ENCODE results near the gene MEF2A.
"Not testable (repeated sequence)": the region's sequence is repeated elsewhere in the genome, so short reads cannot be mapped to it uniquely, and the experiment has no call there.

The MEF2A gene

GRCh38 chr15:99631255-99631654, 65.5 kb downstream of the MEF2A start:
- Histone ChIP-seq H3K9me3 (ENCODE audit: control insufficient read depth, insufficient read depth, low read length) (no peaks in the 10 kb centered on the region), H3K36me3 (ENCODE audit: insufficient read depth, low read length) (no peaks in the 10 kb centered on the region), H3K9ac (ENCODE audit: low read depth, low read length) (no peak overlapping the region), H3K4me1 (ENCODE audit: insufficient read depth, low read length) (peaks cover 16% of the 10 kb centered on the region; the same call in 1 of the 2 replicates)

GRCh38 chr15:99632521-99632920, 66.7 kb downstream of the MEF2A start:
- H3K9ac ChIP-seq (ENCODE audit: low read depth, low read length): no peak overlapping the region
- no peaks in the 10 kb centered on the region for H3K36me3 ChIP-seq (ENCODE audit: insufficient read depth, low read length)
- H3K9me3 ChIP-seq (ENCODE audit: control insufficient read depth, insufficient read depth, low read length): no peaks in the 10 kb centered on the region
- peaks cover 16% of the 10 kb centered on the region; the same call in 1 of the 2 replicates for H3K4me1 ChIP-seq (ENCODE audit: insufficient read depth, low read length)

- no peaks in the 10 kb centered on the region for H3K36me3 ChIP-seq (ENCODE audit: insufficient read depth, low read length)
- no peak overlapping the region for H3K9ac ChIP-seq (ENCODE audit: low read depth, low read length)
- peaks cover 16% of the 10 kb centered on the region; the same call in 1 of the 2 replicates for H3K4me1 ChIP-seq (ENCODE audit: insufficient read depth, low read length)
- H3K9me3 ChIP-seq (ENCODE audit: control insufficient read depth, insufficient read depth, low read length): no peaks in the 10 kb centered on the region
These were observed 67.9 kb downstream of the MEF2A start for GRCh38 chr15:99633655-99634054.

GRCh38 chr15:99634576-99634975, 68.8 kb downstream of the MEF2A start:
- H3K9me3 ChIP-seq (ENCODE audit: control insufficient read depth, insufficient read depth, low read length): no peaks in the 10 kb centered on the region
- H3K4me1 ChIP-seq (ENCODE audit: insufficient read depth, low read length): peaks cover 16% of the 10 kb centered on the region; the same call in 1 of the 2 replicates
- H3K9ac ChIP-seq (ENCODE audit: low read depth, low read length): no peak overlapping the region
- H3K36me3 ChIP-seq (ENCODE audit: insufficient read depth, low read length): no peaks in the 10 kb centered on the region

- no peaks in the 10 kb centered on the region for H3K9me3 ChIP-seq (ENCODE audit: control insufficient read depth, insufficient read depth, low read length)
- H3K36me3 ChIP-seq (ENCODE audit: insufficient read depth, low read length): no peaks in the 10 kb centered on the region
- peaks cover 16% of the 10 kb centered on the region; the same call in 1 of the 2 replicates for H3K4me1 ChIP-seq (ENCODE audit: insufficient read depth, low read length)
- H3K9ac ChIP-seq (ENCODE audit: low read depth, low read length): no peak overlapping the region
These were observed 69.4 kb downstream of the MEF2A start for GRCh38 chr15:99635145-99635544.

GRCh38 chr15:99635794-99636193, 70.0 kb downstream of the MEF2A start:
- H3K9me3 ChIP-seq (ENCODE audit: control insufficient read depth, insufficient read depth, low read length): no peaks in the 10 kb centered on the region
- no peak overlapping the region for H3K9ac ChIP-seq (ENCODE audit: low read depth, low read length)
- H3K4me1 ChIP-seq (ENCODE audit: insufficient read depth, low read length): peaks cover 11% of the 10 kb centered on the region; the same call in 1 of the 2 replicates
- no peaks in the 10 kb centered on the region for H3K36me3 ChIP-seq (ENCODE audit: insufficient read depth, low read length)

- Histone ChIP-seq H3K36me3 (ENCODE audit: insufficient read depth, low read length) (no peaks in the 10 kb centered on the region; the same call in 1 of the 2 replicates), H3K4me1 (ENCODE audit: insufficient read depth, low read length) (no peaks in the 10 kb centered on the region)
These were observed 79.2 kb downstream of the MEF2A start for GRCh38 chr15:99644913-99645542.

GRCh38 chr15:99645543-99645935, 79.8 kb downstream of the MEF2A start:
- no peak overlapping the region for H3K9ac ChIP-seq (ENCODE audit: low read depth, low read length)
- no peaks in the 10 kb centered on the region for H3K4me1 ChIP-seq (ENCODE audit: insufficient read depth, low read length)
- H3K36me3 ChIP-seq (ENCODE audit: insufficient read depth, low read length): no peaks in the 10 kb centered on the region; the same call in 1 of the 2 replicates
- 0 out of 2 replicates have a peak, but pooled peaks cover 3% of the 10 kb centered on the region for H3K9me3 ChIP-seq (ENCODE audit: control insufficient read depth, insufficient read depth, low read length)

More at GRCh38 chr15:99644913-99645542, 79.2 kb downstream of the MEF2A start:
- 0 out of 2 replicates have a peak, but pooled peaks cover 3% of the 10 kb centered on the region for H3K9me3 ChIP-seq (ENCODE audit: control insufficient read depth, insufficient read depth, low read length)
- no peak overlapping the region for H3K9ac ChIP-seq (ENCODE audit: low read depth, low read length)

- Histone ChIP-seq H3K9ac (ENCODE audit: low read depth, low read length) (no peak overlapping the region), H3K4me1 (ENCODE audit: insufficient read depth, low read length) (no peaks in the 10 kb centered on the region), H3K9me3 (ENCODE audit: control insufficient read depth, insufficient read depth, low read length) (0 out of 2 replicates have a peak, but pooled peaks cover 3% of the 10 kb centered on the region), H3K36me3 (ENCODE audit: insufficient read depth, low read length) (no peaks in the 10 kb centered on the region; the same call in 1 of the 2 replicates)
These were observed 80.2 kb downstream of the MEF2A start for GRCh38 chr15:99645951-99646350.

- Histone ChIP-seq H3K9ac (ENCODE audit: low read depth, low read length) (no peak overlapping the region), H3K4me1 (ENCODE audit: insufficient read depth, low read length) (no peaks in the 10 kb centered on the region), H3K36me3 (ENCODE audit: insufficient read depth, low read length) (no peaks in the 10 kb centered on the region; the same call in 1 of the 2 replicates), H3K9me3 (ENCODE audit: control insufficient read depth, insufficient read depth, low read length) (0 out of 2 replicates have a peak, but pooled peaks cover 3% of the 10 kb centered on the region)
These were observed 85.4 kb downstream of the MEF2A start for GRCh38 chr15:99651023-99651807.

GRCh38 chr15:99656205-99656604, 90.4 kb downstream of the MEF2A start:
- H3K9me3 ChIP-seq (ENCODE audit: control insufficient read depth, insufficient read depth, low read length): no peaks in the 10 kb centered on the region
- no peaks in the 10 kb centered on the region for H3K4me1 ChIP-seq (ENCODE audit: insufficient read depth, low read length)
- no peak overlapping the region for H3K9ac ChIP-seq (ENCODE audit: low read depth, low read length)
- no peaks in the 10 kb centered on the region for H3K36me3 ChIP-seq (ENCODE audit: insufficient read depth, low read length)

GRCh38 chr15:99657996-99658395, 92.2 kb downstream of the MEF2A start:
- Histone ChIP-seq H3K36me3 (ENCODE audit: insufficient read depth, low read length) (no peaks in the 10 kb centered on the region), H3K4me1 (ENCODE audit: insufficient read depth, low read length) (no peaks in the 10 kb centered on the region), H3K9ac (ENCODE audit: low read depth, low read length) (no peak overlapping the region), H3K9me3 (ENCODE audit: control insufficient read depth, insufficient read depth, low read length) (no peaks in the 10 kb centered on the region)

GRCh38 chr15:99662903-99663302, 97.1 kb downstream of the MEF2A start:
- Histone ChIP-seq H3K4me1 (ENCODE audit: insufficient read depth, low read length) (no peaks in the 10 kb centered on the region), H3K9ac (ENCODE audit: low read depth, low read length) (no peak overlapping the region), H3K9me3 (ENCODE audit: control insufficient read depth, insufficient read depth, low read length) (no peaks in the 10 kb centered on the region), H3K36me3 (ENCODE audit: insufficient read depth, low read length) (no peaks in the 10 kb centered on the region)

- H3K9me3 ChIP-seq (ENCODE audit: control insufficient read depth, insufficient read depth, low read length); H3K36me3 ChIP-seq (ENCODE audit: insufficient read depth, low read length); H3K4me1 ChIP-seq (ENCODE audit: insufficient read depth, low read length); H3K9ac ChIP-seq (ENCODE audit: low read depth, low read length): not testable (repeated sequence)
These were observed 100.3 kb downstream of the MEF2A start for GRCh38 chr15:99666073-99666472.

Measured in ES-I3 (cell line).